Stomach smooth muscle (tissue), 2 donors: ENCODE measurements around the gene NCF2.

Experiments
- H3K27ac ChIP-seq: one replicate; pipeline ENCODE4 v1.7.0; 2013; ENCODE audit warnings: mild to moderate bottlenecking, low read length, inconsistent platforms
- H3K27me3 ChIP-seq, 2 donors: one replicate each; pipeline ENCODE4 v1.7.0; 2013; ENCODE audit warnings: low read length in 2 of 2; ENCODE audit not compliant: insufficient read depth in 2 of 2, control insufficient read depth in 1 of 2
- H3K36me3 ChIP-seq, 2 donors: one replicate each; pipeline ENCODE4 v1.7.0; 2013; ENCODE audit warnings: low read length in 2 of 2; ENCODE audit not compliant: control insufficient read depth in 2 of 2, insufficient read depth in 2 of 2
- H3K4me1 ChIP-seq: one replicate; pipeline ENCODE4 v1.7.0; 2013; ENCODE audit warnings: low read length; ENCODE audit not compliant: control insufficient read depth, insufficient read depth
- H3K4me3 ChIP-seq, 2 donors: one replicate each; pipeline ENCODE4 v1.7.0; 2013; ENCODE audit warnings: low read length in 2 of 2
- H3K9ac ChIP-seq, 2 donors: one replicate each; pipeline ENCODE4 v1.7.0; 2013; ENCODE audit warnings: low read length in 2 of 2, mild to moderate bottlenecking in 1 of 2
- H3K9me3 ChIP-seq, 2 donors: one replicate each; pipeline ENCODE4 v1.7.0; 2013; ENCODE audit warnings: low read length in 2 of 2; ENCODE audit not compliant: control insufficient read depth in 2 of 2
- donor health status: healthy.
- donor health status: Pancreatic carcinoma.

NCF2 gene

GRCh38 chr1:183611021-183611420 is 20.8 kb upstream of the NCF2 start:
- Histone ChIP-seq H3K9ac (no peak overlapping the region), H3K36me3 (no peaks in the 10 kb centered on the region), H3K27ac (no peak overlapping the region), H3K4me3 (no peak overlapping the region), H3K4me1 (peaks cover 18% of the 10 kb centered on the region), H3K27me3 (no peaks in the 10 kb centered on the region), H3K9me3 (no peaks in the 10 kb centered on the region)

GRCh38 chr1:183609759-183610452 is 19.6 kb upstream of the NCF2 start:
- H3K9ac ChIP-seq = no peak overlapping the region

GRCh38 chr1:183609313-183609712 is 19.1 kb upstream of the NCF2 start:
- Histone ChIP-seq H3K9me3 (no peaks in the 10 kb centered on the region), H3K27me3 (no peaks in the 10 kb centered on the region), H3K27ac (peak overlapping the region; percentile 18), H3K9ac (no peak overlapping the region), H3K36me3 (no peaks in the 10 kb centered on the region), H3K4me1 (peaks cover 18% of the 10 kb centered on the region), H3K4me3 (peak overlapping the region in 1 of 2 donors; percentile 54)

More at GRCh38 chr1:183609759-183610452, 19.6 kb upstream of the NCF2 start:
- no peaks in the 10 kb centered on the region for H3K9me3 ChIP-seq
- H3K4me3 ChIP-seq = peak overlapping the region in 1 of 2 donors; percentile 54
- no peaks in the 10 kb centered on the region for H3K27me3 ChIP-seq
- no peaks in the 10 kb centered on the region for H3K36me3 ChIP-seq
- peaks cover 18% of the 10 kb centered on the region for H3K4me1 ChIP-seq
- H3K27ac ChIP-seq = peak overlapping the region; percentile 11

GRCh38 chr1:183607322-183607980 is 17.2 kb upstream of the NCF2 start:
- Histone ChIP-seq H3K9ac (no peak overlapping the region), H3K27me3 (no peaks in the 10 kb centered on the region), H3K4me3 (no peak overlapping the region), H3K27ac (no peak overlapping the region), H3K4me1 (peaks cover 18% of the 10 kb centered on the region), H3K9me3 (no peaks in the 10 kb centered on the region), H3K36me3 (no peaks in the 10 kb centered on the region)

- no peak overlapping the region for H3K27ac ChIP-seq
- H3K9me3 ChIP-seq = no peaks in the 10 kb centered on the region
- no peaks in the 10 kb centered on the region for H3K36me3 ChIP-seq
- peaks cover 18% of the 10 kb centered on the region for H3K4me1 ChIP-seq
- no peak overlapping the region for H3K9ac ChIP-seq
- H3K27me3 ChIP-seq = no peaks in the 10 kb centered on the region
- no peak overlapping the region for H3K4me3 ChIP-seq
These were observed 15.6 kb upstream of the NCF2 start for GRCh38 chr1:183605904-183606303.

GRCh38 chr1:183604815-183605214 is 14.6 kb upstream of the NCF2 start:
- Histone ChIP-seq H3K36me3 (no peaks in the 10 kb centered on the region), H3K27me3 (no peaks in the 10 kb centered on the region), H3K9me3 (no peaks in the 10 kb centered on the region), H3K27ac (no peak overlapping the region), H3K4me3 (no peak overlapping the region), H3K4me1 (peaks cover 13% of the 10 kb centered on the region), H3K9ac (no peak overlapping the region)

- Histone ChIP-seq H3K4me1 (peaks cover 8% of the 10 kb centered on the region), H3K36me3 (no peaks in the 10 kb centered on the region), H3K4me3 (no peak overlapping the region), H3K9me3 (no peaks in the 10 kb centered on the region), H3K27me3 (no peaks in the 10 kb centered on the region), H3K27ac (no peak overlapping the region), H3K9ac (no peak overlapping the region)
These were observed 14.0 kb upstream of the NCF2 start for GRCh38 chr1:183604038-183604808.

GRCh38 chr1:183602510-183602909 is 12.3 kb upstream of the NCF2 start:
- Histone ChIP-seq H3K9me3 (no peaks in the 10 kb centered on the region), H3K36me3 (no peaks in the 10 kb centered on the region), H3K27me3 (no peaks in the 10 kb centered on the region), H3K27ac (no peak overlapping the region), H3K4me3 (no peak overlapping the region), H3K4me1 (peaks cover 14% of the 10 kb centered on the region), H3K9ac (no peak overlapping the region)

GRCh38 chr1:183600634-183601033 is 10.4 kb upstream of the NCF2 start:
- Histone ChIP-seq H3K4me3 (no peak overlapping the region), H3K4me1 (peaks cover 15% of the 10 kb centered on the region), H3K27ac (no peak overlapping the region)

GRCh38 chr1:183600136-183600535 is 9.9 kb upstream of the NCF2 start:
- no peak overlapping the region for H3K9ac ChIP-seq
- no peaks in the 10 kb centered on the region for H3K9me3 ChIP-seq
- peaks cover 15% of the 10 kb centered on the region for H3K4me1 ChIP-seq
- no peaks in the 10 kb centered on the region for H3K36me3 ChIP-seq
- H3K4me3 ChIP-seq = no peak overlapping the region
- H3K27ac ChIP-seq = no peak overlapping the region
- H3K27me3 ChIP-seq = no peaks in the 10 kb centered on the region

More at GRCh38 chr1:183600634-183601033, 10.4 kb upstream of the NCF2 start:
- H3K36me3 ChIP-seq = no peaks in the 10 kb centered on the region
- no peaks in the 10 kb centered on the region for H3K27me3 ChIP-seq
- H3K9me3 ChIP-seq = no peaks in the 10 kb centered on the region
- no peak overlapping the region for H3K9ac ChIP-seq
